PFSK-1 (cell line): ENCODE data around the gene ATP8A1.

Source experiments
- FOXP2 ChIP-seq: optimal IDR thresholded peaks from 2 replicates; pipeline ENCODE3; 2011; ENCODE audit warnings: borderline replicate concordance, control low read depth, inconsistent platforms; ENCODE audit not compliant: insufficient read depth; ENCODE audit errors: extremely low read length, extremely low read depth
- POLR2AphosphoS5 ChIP-seq: IDR thresholded peaks from 2 replicates; pipeline ENCODE4 v1.6.1; 2012; ENCODE audit warnings: low read depth, mild to moderate bottlenecking, control low read depth, low read length, moderate library complexity
- REST ChIP-seq, 2 experiments: IDR thresholded peaks; 2 replicates each; pipeline versions ENCODE4 v1.6.1 to v1.8.0; 2011 to 2012; ENCODE audit warnings: low read depth in 2 of 2, low read length in 2 of 2, control low read depth in 1 of 2, inconsistent platforms in 1 of 2, mild to moderate bottlenecking in 1 of 2, moderate library complexity in 1 of 2; ENCODE audit not compliant: insufficient read depth in 1 of 2
- SIN3A ChIP-seq: IDR thresholded peaks from 2 replicates; pipeline ENCODE4 v1.6.1; 2012; ENCODE audit warnings: mild to moderate bottlenecking, low read length, moderate library complexity, borderline replicate concordance; ENCODE audit not compliant: insufficient read depth
- TAF1 ChIP-seq: IDR thresholded peaks from 2 replicates; pipeline ENCODE4 v1.6.1; 2012; ENCODE audit warnings: low read length, control low read depth, borderline replicate concordance; ENCODE audit not compliant: insufficient read depth

- TF ChIP-seq POLR2AphosphoS5: no peak
- TF ChIP-seq TAF1: no peak
- TF ChIP-seq SIN3A: no peak
- TF ChIP-seq REST (IDR thresholded peaks at IDR 0.05; ENCODE audit: insufficient read depth in 1 of 2, low read depth in 2 of 2, low read length in 2 of 2): no peak
- TF ChIP-seq FOXP2: no peak
These were observed 185.0 kb downstream of the ATP8A1 start for GRCh38 chr4:42471896-42472295.
